GM12878 (cell line): Measurements from ENCODE around the gene DUSP16. TPM values are rescaled to one million over a fixed set of nuclear protein-coding genes. Genes with fewer than 3 reads are reported as not detected.

Experiments used
- ATAC-seq: fragments of 200-7000 bp; cut with Tn5 transposase; 3 replicates; pipeline ENCODE4 v1.9.1; 2020; ENCODE audit warnings: mild to moderate bottlenecking, moderate library complexity
- BruUV-seq: library from RNA; stranded (reverse); fragments of 400-500 nt; replicated peaks from 2 replicates; lab custom pipeline; 2021; lab: Mats Ljungman, UMichigan
- CTCF ChIA-PET: fragments of 300-600 bp; sonication (Branson Sonifier 250); formaldehyde crosslinking; extraction: SDS; loops from one replicate; lab custom pipeline; 2021; ENCODE audit warnings: inconsistent platforms; lab: Yijun Ruan, JAX
- POLR2A ChIA-PET: fragments of 350-600 bp; formaldehyde crosslinking; extraction: SDS; loops from one replicate; lab custom pipeline; 2021; ENCODE audit warnings: inconsistent platforms; lab: Charles Lee
- RAD21 ChIA-PET: fragments of 300-600 bp; sonication (Branson Sonifier 250); formaldehyde crosslinking; loops from one replicate; lab custom pipeline; 2023; ENCODE audit warnings: antibody characterized with exemption; ENCODE audit not compliant: unreplicated experiment; lab: Charles Lee
- SMC1A ChIA-PET: fragments of 300-600 bp; sonication (Branson Sonifier 250); formaldehyde crosslinking; loops from one replicate; lab custom pipeline; 2023; ENCODE audit not compliant: unreplicated experiment, uncharacterized antibody; lab: Charles Lee
- DNase-seq: peaks from one replicate; pipeline ENCODE4 v3.0.0-alpha.2; 2011; ENCODE audit warnings: low read depth, low spot score
- FAIRE-seq: peaks from 3 replicates; lab custom pipeline; 2011; peaks lifted over from hg19 to GRCh38; lab: Jason Lieb, UNC
- H2AFZ ChIP-seq: 2 replicates; pipeline ENCODE4 v1.6.0; 2011; ENCODE audit warnings: low read depth, low read length, control low read depth; ENCODE audit not compliant: control insufficient read depth
- H3K27ac ChIP-seq: 2 replicates; pipeline ENCODE4 v1.5.1; 2011; ENCODE audit warnings: control low read depth; ENCODE audit not compliant: control insufficient read depth, insufficient read depth
- H3K27me3 ChIP-seq, 2 experiments: replicated peaks in 1 of 2; 2 replicates each; pipeline versions ENCODE4 v1.6.0 to v1.6.1; 2011; ENCODE audit warnings: low read length in 1 of 2; ENCODE audit not compliant: control insufficient read depth in 2 of 2, insufficient read depth in 2 of 2
- H3K36me3 ChIP-seq, 2 experiments: 2 replicates each; pipeline ENCODE4 v1.5.1; 2011; ENCODE audit warnings: low read length in 1 of 2; ENCODE audit not compliant: control insufficient read depth in 2 of 2, insufficient read depth in 2 of 2
- H3K4me1 ChIP-seq: 2 replicates; pipeline ENCODE4 v1.6.1; 2011; ENCODE audit warnings: mild to moderate bottlenecking, low read length, moderate library complexity, mixed read lengths; ENCODE audit not compliant: control insufficient read depth, insufficient read depth
- H3K4me2 ChIP-seq: 2 replicates; pipeline ENCODE4 v1.6.0; 2011; ENCODE audit warnings: control low read depth; ENCODE audit not compliant: control insufficient read depth, insufficient read depth
- H3K4me3 ChIP-seq: fragments of 200-600 bp; sonication (generic); 2 replicates; pipeline ENCODE4 v1.5.1; 2016
- H3K79me2 ChIP-seq: 2 replicates; pipeline ENCODE4 v1.6.0; 2011; ENCODE audit warnings: low read length; ENCODE audit not compliant: control insufficient read depth, insufficient read depth
- H3K9ac ChIP-seq: 2 replicates; pipeline ENCODE4 v1.8.0; 2011; ENCODE audit warnings: low read length, control low read depth, mixed read lengths; ENCODE audit not compliant: control insufficient read depth, insufficient read depth
- H3K9me3 ChIP-seq: replicated peaks from 3 replicates; pipeline ENCODE4 v1.5.1; 2011; ENCODE audit warnings: mild to moderate bottlenecking, low read length; ENCODE audit not compliant: control insufficient read depth, insufficient read depth
- H4K20me1 ChIP-seq: 2 replicates; pipeline ENCODE4 v1.6.0; 2011; ENCODE audit not compliant: control insufficient read depth, insufficient read depth
- ATF3 ChIP-seq: IDR thresholded peaks from 2 replicates; pipeline ENCODE4 v1.6.1; 2011; ENCODE audit warnings: low read depth, mild to moderate bottlenecking, low read length, moderate library complexity, borderline replicate concordance; ENCODE audit errors: extremely low read depth
- CTCF ChIP-seq, 3 experiments: IDR thresholded peaks in 2 of 3; conservative IDR thresholded peaks in 1 of 3; 2 replicates each; pipeline ENCODE4 v1.5.1; 2011; ENCODE audit warnings: low read depth in 3 of 3, low read length in 3 of 3, mild to moderate bottlenecking in 3 of 3, control low read depth in 2 of 3, moderate library complexity in 2 of 3, inconsistent platforms in 1 of 3, mixed read lengths in 1 of 3; ENCODE audit not compliant: control insufficient read depth in 2 of 3, insufficient read depth in 1 of 3; ENCODE audit errors: extremely low read depth in 1 of 3
- DPF2 ChIP-seq: fragments of 450-650 bp; IDR thresholded peaks from 2 replicates; pipeline ENCODE4 v1.6.1; 2017; ENCODE audit warnings: mild to moderate bottlenecking
- ETV6 ChIP-seq, 2 experiments: fragments of 450-650 bp in 1 of 2; IDR thresholded peaks in 1 of 2; conservative IDR thresholded peaks in 1 of 2; 2 replicates each; pipeline ENCODE4 v1.6.1; 2014; ENCODE audit warnings: antibody characterized with exemption in 1 of 2, borderline replicate concordance in 1 of 2, low read depth in 1 of 2, mild to moderate bottlenecking in 1 of 2, moderate library complexity in 1 of 2
- POLR2AphosphoS5 ChIP-seq: IDR thresholded peaks from 2 replicates; pipeline ENCODE4 v1.6.1; 2011; ENCODE audit warnings: mild to moderate bottlenecking, low read length, inconsistent platforms
- SMAD1 ChIP-seq: fragments of 450-650 bp; IDR thresholded peaks from 2 replicates; pipeline ENCODE4 v1.6.1; 2018; ENCODE audit warnings: mild to moderate bottlenecking, low read depth; ENCODE audit not compliant: partially characterized antibody
- WGBS: methylation state at CpG from one replicate; pipeline ENCODE4 v1.1.6; 2016; ENCODE audit warnings: low lambda C conversion rate; ENCODE audit not compliant: insufficient replicate concordance, insufficient coverage; ENCODE audit errors: missing lambda C conversion rate; 5-methylcytosine and 5-hydroxymethylcytosine counted together
- in situ Hi-C: fragments of 300-500 bp; cut with MboI; formaldehyde crosslinking; loops from 9 replicates; pipeline ENCODE4 v1.14.3; 2018; ENCODE audit warnings: mixed read lengths
- intact Hi-C: fragments of 100-400 bp; cut with micrococcal nuclease; formaldehyde crosslinking; loops from one replicate; pipeline ENCODE4 v1.14.2; 2022; ENCODE audit not compliant: unreplicated experiment
- polyA plus RNA-seq, 11 experiments: library from polyadenylated mRNA; depleted of rRNA in 4 of 11; unstranded in 6 of 11; stranded (reverse) in 5 of 11; fragments of >200 nt; fragmentation: Nextera tagmentation in 4 of 11; fragmentation: Illumina TruSeq in 1 of 11; extraction: Ambion mirVana in 4 of 11; extraction: Trizol in 1 of 11; gene quantifications; 1 replicate in 1 of 11; 2 replicates in 10 of 11; pipeline versions ENCODE4 v1.2.1 to v1.2.3, GENCODE V29; 2011 to 2016; ENCODE audit warnings: inconsistent platforms in 2 of 11, missing spikeins in 2 of 11, low read depth in 1 of 11
- total RNA-seq, 4 experiments: library from RNA; depleted of rRNA in 3 of 4; stranded (reverse); fragments of >200 nt in 3 of 4; fragmentation: Illumina TruSeq in 1 of 4; extraction: Trizol in 1 of 4; gene quantifications; 2 replicates each; pipeline versions ENCODE4 v1.2.1 to v1.2.3, GENCODE V29; 2013 to 2021

DUSP16 gene
- total and polyA plus RNA-seq, 10 of the 15 experiments (the other 5 are each of a cell fraction or from before 2014, with no cell fraction given): 3.9 to 75.3 (median 26.8) TPM

- TF ChIP-seq CTCF (IDR thresholded peaks at IDR 0.05 in 2 of 3, conservative IDR thresholded peaks at IDR 0.05 in 1 of 3; ENCODE audit: control insufficient read depth in 2 of 3, extremely low read depth in 1 of 3, insufficient read depth in 1 of 3, low read depth in 3 of 3, low read length in 3 of 3) (no peak), POLR2AphosphoS5 (no peak)
Observed at GRCh38 chr12:12449533-12450025, 113.1 kb downstream of the DUSP16 start (continued).

- H3K36me3 ChIP-seq: no peaks in the 10 kb centered on the region
- in situ Hi-C loops (no loop called here), intact Hi-C loops (no loop called here)
- no peaks in the 10 kb centered on the region for H3K27me3 ChIP-seq
- RAD21 ChIA-PET: interaction anchor here (1.1 kb wide), 1 partner anchor 71 kb away, joined by 3 read pairs; no protein-coding TSS in a partner anchor
- no peaks in the 10 kb centered on the region for H3K79me2 ChIP-seq
- POLR2A ChIA-PET: interaction anchor here (0.6 to 1.5 kb wide), 5 partner anchors 9 to 55 kb away, joined by 3 to 5 read pairs (median 4); no protein-coding TSS in a partner anchor
- no peaks in the 10 kb centered on the region for H4K20me1 ChIP-seq
- no peak overlapping the region for H3K9ac ChIP-seq
- no peak for ATAC-seq
- 89% methylated on average over 10 of the region's 10 CpGs for WGBS
- no peaks in the 10 kb centered on the region for H3K9me3 ChIP-seq
- H3K27ac ChIP-seq: no peak overlapping the region
- CTCF ChIA-PET: interaction anchor here (1.1 kb wide), 1 partner anchor 208 kb away, joined by 4 read pairs; no protein-coding TSS in a partner anchor
- no peak overlapping the region for H2AFZ ChIP-seq
- H3K4me1 ChIP-seq: no peaks in the 10 kb centered on the region
- H3K4me3 ChIP-seq: no peak overlapping the region
- DNase-seq: no peak
- no peak overlapping the region for H3K4me2 ChIP-seq
- no peak for FAIRE-seq
- SMC1A ChIA-PET: interaction anchor here (0.8 kb wide), 1 partner anchor 47 kb away, joined by 3 read pairs; no protein-coding TSS in a partner anchor
- BruUV-seq: no TSS peak
- no peak for TF ChIP-seq ETV6 (conservative IDR thresholded peaks at IDR 0.05 in 1 of 2, IDR thresholded peaks at IDR 0.05 in 1 of 2; ENCODE audit: borderline replicate concordance in 1 of 2, low read depth in 1 of 2)
- no peak for TF ChIP-seq DPF2
- no peak for TF ChIP-seq ATF3
- TF ChIP-seq SMAD1: no peak
Observed at GRCh38 chr12:12447837-12448236, 114.8 kb downstream of the DUSP16 start.
